NCI-H2107 (cell line): ENCODE measurements around the gene M1AP.

Experiments used
- DNase-seq: peaks from one replicate; lab custom pipeline; 2025; lab: John Stamatoyannopoulos, UW

Gene M1AP

GRCh38 chr2:74648009-74648443, at the start of gene M1AP:
Gene M1AP, minus strand, starts transcription at chr2:74648330. Its CDS starts 8,055 bp downstream, at chr2:74640275.
- no peak for DNase-seq

GRCh38 chr2:74696829-74697228, 48.7 kb upstream of the M1AP start:
- DNase-seq = no peak

- DNase-seq = no peak
Measured at GRCh38 chr2:74695663-74696062, 47.5 kb upstream of the M1AP start.

- no peak for DNase-seq
Measured at GRCh38 chr2:74694281-74694680, 46.2 kb upstream of the M1AP start.

- DNase-seq = no peak
Measured at GRCh38 chr2:74693668-74694067, 45.5 kb upstream of the M1AP start.

GRCh38 chr2:74693213-74693612, 45.1 kb upstream of the M1AP start:
- DNase-seq = no peak

- no peak for DNase-seq
Measured at GRCh38 chr2:74691929-74692328, 43.8 kb upstream of the M1AP start.

- peak; percentile 32 for DNase-seq
Measured at GRCh38 chr2:74690571-74690970, 42.4 kb upstream of the M1AP start.

GRCh38 chr2:74689671-74690070, 41.5 kb upstream of the M1AP start:
- DNase-seq = no peak

- DNase-seq = no peak
Measured at GRCh38 chr2:74688881-74689280, 40.8 kb upstream of the M1AP start.

- DNase-seq = no peak
Measured at GRCh38 chr2:74685408-74685807, 37.3 kb upstream of the M1AP start.

- no peak for DNase-seq
Measured at GRCh38 chr2:74682501-74682900, 34.4 kb upstream of the M1AP start.

GRCh38 chr2:74679615-74680014, 31.5 kb upstream of the M1AP start:
- DNase-seq = no peak

GRCh38 chr2:74676331-74676730, 28.2 kb upstream of the M1AP start:
- DNase-seq = no peak

- DNase-seq = no peak
Measured at GRCh38 chr2:74675090-74675489, 27.0 kb upstream of the M1AP start.

- DNase-seq = no peak
Measured at GRCh38 chr2:74673826-74674528, 25.8 kb upstream of the M1AP start.

GRCh38 chr2:74671479-74671878, 23.3 kb upstream of the M1AP start:
- DNase-seq = no peak

- no peak for DNase-seq
Measured at GRCh38 chr2:74670263-74670662, 22.1 kb upstream of the M1AP start.

- DNase-seq = no peak
Measured at GRCh38 chr2:74668087-74668486, 20.0 kb upstream of the M1AP start.

- no peak for DNase-seq
Measured at GRCh38 chr2:74659462-74659861, 11.3 kb upstream of the M1AP start.

GRCh38 chr2:74658516-74658915, 10.4 kb upstream of the M1AP start:
- no peak for DNase-seq

GRCh38 chr2:74655579-74655978, 7.4 kb upstream of the M1AP start:
- no peak for DNase-seq

GRCh38 chr2:74653985-74654882, 6.1 kb upstream of the M1AP start, which contains the start of gene SEMA4F:
Gene SEMA4F, plus strand, starts transcription at chr2:74654247. Its CDS starts 130 bp downstream, at chr2:74654377.
- peak; percentile 94 for DNase-seq
